Heart left ventricle (tissue), 16 donors: ENCODE results near the gene SRF. TPM values are rescaled to one million over a fixed set of nuclear protein-coding genes. Genes with fewer than 3 reads are reported as not detected.

Experiments
- ATAC-seq, 4 donors: fragments of 200-7000 bp; cut with Tn5 transposase; one replicate each; pipeline ENCODE4 v1.9.1; 2020 to 2022; ENCODE audit warnings: moderate library complexity in 4 of 4, mild to moderate bottlenecking in 3 of 4, moderate number of reproducible peaks in 1 of 4
- DNase-seq, 5 donors: peaks; one replicate each; pipeline ENCODE4 v3.0.0-alpha.2; 2020
- H3K27ac ChIP-seq, 12 donors: fragments of 200-600 bp; sonication (generic) in 4 of 12; one replicate each; pipeline versions ENCODE4 v1.5.0 to v1.8.0; 2016 to 2022; ENCODE audit warnings: mild to moderate bottlenecking in 2 of 12
- H3K27me3 ChIP-seq, 9 donors: fragments of 200-600 bp; sonication (generic) in 2 of 9; one replicate each; pipeline versions ENCODE4 v1.5.1 to v1.8.0; 2016 to 2022; ENCODE audit warnings: mild to moderate bottlenecking in 3 of 9
- H3K36me3 ChIP-seq, 9 donors: fragments of 200-600 bp; sonication (generic) in 2 of 9; one replicate each; pipeline versions ENCODE4 v1.5.0 to v1.8.0; 2018 to 2022; ENCODE audit warnings: mild to moderate bottlenecking in 2 of 9
- H3K4me1 ChIP-seq, 12 donors: fragments of 200-600 bp; sonication (generic) in 4 of 12; one replicate each; pipeline versions ENCODE4 v1.5.0 to v1.8.0; 2016 to 2022; ENCODE audit warnings: mild to moderate bottlenecking in 3 of 12
- H3K4me3 ChIP-seq, 12 donors: fragments of 200-600 bp; sonication (generic) in 4 of 12; one replicate each; pipeline versions ENCODE4 v1.5.0 to v1.8.0; 2017 to 2022; ENCODE audit warnings: mild to moderate bottlenecking in 9 of 12, moderate library complexity in 4 of 12
- H3K9me3 ChIP-seq, 12 donors: fragments of 200-600 bp; sonication (generic) in 4 of 12; one replicate each; pipeline versions ENCODE4 v1.5.0 to v1.8.0; 2016 to 2022; ENCODE audit warnings: mild to moderate bottlenecking in 1 of 12
- CTCF ChIP-seq, 12 donors: fragments of 200-600 bp; sonication (generic) in 4 of 12; IDR thresholded peaks; one replicate each; pipeline versions ENCODE4 v1.5.0 to v1.8.0; 2018 to 2022; ENCODE audit warnings: antibody characterized with exemption in 12 of 12, mild to moderate bottlenecking in 5 of 12
- POLR2A ChIP-seq, 2 donors: fragments of 450-650 bp; IDR thresholded peaks; one replicate each; pipeline ENCODE4 v1.6.1; 2017; ENCODE audit warnings: antibody characterized with exemption in 2 of 2, mild to moderate bottlenecking in 2 of 2, moderate library complexity in 2 of 2
- WGBS, 4 donors: extraction: QIAGEN DNeasy Blood & Tissue Kit in 2 of 4; methylation state at CpG; one replicate each; pipeline versions ENCODE4 v1.1.5 to v1.1.7; 2013 to 2018; 5-methylcytosine and 5-hydroxymethylcytosine counted together
- intact Hi-C, 10 donors: fragments of 100-400 bp; cut with DNase I; formaldehyde crosslinking; loops; one replicate each; pipeline versions ENCODE4 v1.11.1 to v1.14.2; 2022
- polyA plus RNA-seq, 2 donors: library from polyadenylated mRNA; stranded (reverse); fragments of 200-250 nt; gene quantifications; one replicate each; pipeline ENCODE4 v1.2.3, GENCODE V29; 2013
- total RNA-seq, 9 donors: library from RNA; depleted of rRNA in 2 of 9; stranded (reverse); fragments of >200 nt in 2 of 9; fragmentation: NEBNext Ultra II Directional in 3 of 9; extraction: Animal tissue kit (Norgen Biotek cat#: 25700) in 3 of 9; gene quantifications; one replicate each; pipeline versions ENCODE4 v1.1.0 to v1.2.4, GENCODE V29; 2016 to 2023
- donor health status: ischemic (EF 13 %, LVEDD 7.1; RV severe dilation, severe dysfunction).
- donor health status: healthy with polysubstance abuse.
- donor health status: DM: no; HTN: yes; CAD: no.
- donor health status: DM: no; HTN: no; CAD: no.
- donor health status: ischemic (EF 25% LVEDD 6.9; RV normal size, moderate dysfunction).
- donor health status: ischemic (EF 25% LVEDD 5.7; RV mildly dilated, moderate dysfunction).
- donor health status: healthy.
- donor health status: DM: yes; HTN: yes; CAD: no.
- donor health status: ischemic (EF 35%, LVEDD 5.7; RV mildly dilated, moderate dysfunction).
- donor health status: nonischemic (EF 11% LVEDD 7.7; RV severe dilation, severe dysfunction).
- donor health status: DM: yes; HTN: yes; CAD: no.
- donor health status: PGD.
- donor health status: ischemic (EF 29% LVEDD 5.4; RV normal size, mild dysfunction).
- donor health status: nonischemic (EF 23%, LVEDD 6.1; RV moderate dilation, normal function).

The SRF gene
- total and polyA plus RNA-seq, 11 donors = 43.5 to 94.4 (median 73.3) TPM

GRCh38 chr6:43231053-43231452 is 60.0 kb downstream of the SRF start:
- Histone ChIP-seq H3K27me3 (peaks cover 0 to 6% (median 0%) of the 10 kb centered on the region in 9 donors), H3K4me1 (peaks cover 0 to 21% (median 0%) of the 10 kb centered on the region in 12 donors), H3K36me3 (peaks cover 0 to under 1% (median 0%) of the 10 kb centered on the region in 9 donors), H3K27ac (no peak overlapping the region), H3K9me3 (no peaks in the 10 kb centered on the region), H3K4me3 (no peak overlapping the region)
- intact Hi-C loops = no loop called here
- ATAC-seq (no peak), DNase-seq (no peak)
- WGBS, 4 donors = 87 to 93% (median 92%) methylated on average over 4 of the region's 4 CpGs
- TF ChIP-seq CTCF (IDR thresholded peaks at IDR 0.05) = no peak
- no peak for TF ChIP-seq POLR2A (IDR thresholded peaks at IDR 0.05)

Other genes starting within 250 kb of the SRF start
- gene CNPY3, start 241.8 kb upstream of the SRF start, total RNA-seq = 10 to 100 TPM; 14.7 to 44.0 (median 20.6) TPM
- 10 to 100 TPM; 13.8 to 35.7 TPM for gene CNPY3, start 241.8 kb upstream of the SRF start, polyA plus RNA-seq
- gene GNMT, start 210.5 kb upstream of the SRF start, total RNA-seq = 10 to 100 TPM in 2 of 9 donors, 1 to 10 TPM in 3, under 1 TPM in 4; 0.36 to 32.0 (median 1.1) TPM
- 1 to 10 TPM; 1.9 to 7.1 TPM for gene GNMT, start 210.5 kb upstream of the SRF start, polyA plus RNA-seq
- gene PEX6, start 192.1 kb upstream of the SRF start, total RNA-seq = 10 to 100 TPM; 11.2 to 27.3 (median 19.6) TPM
- 10 to 100 TPM; 10.3 to 14.6 TPM for gene PEX6, start 192.1 kb upstream of the SRF start, polyA plus RNA-seq
- 10 to 100 TPM; 30.9 to 51.3 (median 35.1) TPM for gene PPP2R5D, start 186.7 kb upstream of the SRF start, total RNA-seq
- gene PPP2R5D, start 186.7 kb upstream of the SRF start, polyA plus RNA-seq = 10 to 100 TPM; 21.4 to 50.2 TPM
- 10 to 100 TPM; 24.5 to 46.2 (median 32.1) TPM for gene MEA1, start 157.3 kb upstream of the SRF start, total RNA-seq
- gene MEA1, start 157.3 kb upstream of the SRF start, polyA plus RNA-seq = 10 to 100 TPM; 49.7 to 56.7 TPM
- gene KLHDC3, start 157.0 kb upstream of the SRF start, total RNA-seq = 100 to 1,000 TPM in 5 of 9 donors, 10 to 100 TPM in 4; 79.4 to 180 (median 102) TPM
- gene KLHDC3, start 157.0 kb upstream of the SRF start, polyA plus RNA-seq = 100 to 1,000 TPM; 112 to 147 TPM
- gene RRP36, start 149.6 kb upstream of the SRF start, total RNA-seq = 10 to 100 TPM; 22.7 to 36.5 (median 32.3) TPM
- gene RRP36, start 149.6 kb upstream of the SRF start, polyA plus RNA-seq = 10 to 100 TPM; 18.7 to 53.4 TPM
- 10 to 100 TPM in 2 of 9 donors, 1 to 10 TPM in 7; 5.6 to 13.2 (median 7.9) TPM for gene CUL7, start 117.4 kb upstream of the SRF start, total RNA-seq
- 1 to 10 TPM; 3.5 to 6.1 TPM for gene CUL7, start 117.4 kb upstream of the SRF start, polyA plus RNA-seq
- gene MRPL2, start 111.8 kb upstream of the SRF start, total RNA-seq = 10 to 100 TPM; 54.0 to 98.5 (median 83.1) TPM
- 100 to 1,000 TPM; 119 to 142 TPM for gene MRPL2, start 111.8 kb upstream of the SRF start, polyA plus RNA-seq
- 10 to 100 TPM; 18.8 to 35.4 (median 26.9) TPM for gene KLC4, start 111.6 kb upstream of the SRF start, total RNA-seq
- gene KLC4, start 111.6 kb upstream of the SRF start, polyA plus RNA-seq = 10 to 100 TPM; 23.5 to 30.0 TPM
- gene PTK7, start 95.0 kb upstream of the SRF start, total RNA-seq = 10 to 100 TPM in 1 of 9 donors, 1 to 10 TPM in 8; 1.4 to 10.4 (median 1.9) TPM
- gene PTK7, start 95.0 kb upstream of the SRF start, polyA plus RNA-seq = 1 to 10 TPM; 1.8 to 4.8 TPM
- gene CUL9, start 10.9 kb downstream of the SRF start, total RNA-seq = 10 to 100 TPM in 8 of 9 donors, 1 to 10 TPM in 1; 6.5 to 22.3 (median 12.5) TPM
- 10 to 100 TPM in 1 of 2 donors, 1 to 10 TPM in 1; 7.5 to 17.0 TPM for gene CUL9, start 10.9 kb downstream of the SRF start, polyA plus RNA-seq
- 10 to 100 TPM; 18.9 to 63.7 (median 25.7) TPM for gene DNPH1, start 58.2 kb downstream of the SRF start, total RNA-seq
- gene DNPH1, start 58.2 kb downstream of the SRF start, polyA plus RNA-seq = 10 to 100 TPM; 37.9 to 45.5 TPM
- under 1 TPM; 0.04 to 0.52 (median 0.29) TPM for gene TTBK1, start 72.2 kb downstream of the SRF start, total RNA-seq
- under 1 TPM; 0.07 to 0.23 TPM for gene TTBK1, start 72.2 kb downstream of the SRF start, polyA plus RNA-seq
- gene SLC22A7, start 127.0 kb downstream of the SRF start, total RNA-seq = under 1 TPM in 4 of 9 donors, not detected in 5; 0.12 to 0.32 (median 0.14) TPM
- under 1 TPM in 1 of 2 donors, not detected in 1; 0.23 TPM for gene SLC22A7, start 127.0 kb downstream of the SRF start, polyA plus RNA-seq
- 10 to 100 TPM in 6 of 9 donors, 1 to 10 TPM in 3; 3.7 to 63.3 (median 20.9) TPM for gene CRIP3, start 137.6 kb downstream of the SRF start, total RNA-seq
- gene CRIP3, start 137.6 kb downstream of the SRF start, polyA plus RNA-seq = 10 to 100 TPM in 1 of 2 donors, 1 to 10 TPM in 1; 3.6 to 66.7 TPM
- 10 to 100 TPM; 10.5 to 15.7 (median 14.3) TPM for gene ZNF318, start 198.4 kb downstream of the SRF start, total RNA-seq
- 1 to 10 TPM; 7.3 to 9.2 TPM for gene ZNF318, start 198.4 kb downstream of the SRF start, polyA plus RNA-seq